ENCODE results near the gene ENTHD1. TPM values are rescaled to one million over a fixed set of nuclear protein-coding genes. Genes with fewer than 3 reads are reported as not detected.

Gene ENTHD1
- total and polyA plus RNA-seq, 2 of the 4 experiments (the other 2 are of a cell fraction): not detected

DNA sequence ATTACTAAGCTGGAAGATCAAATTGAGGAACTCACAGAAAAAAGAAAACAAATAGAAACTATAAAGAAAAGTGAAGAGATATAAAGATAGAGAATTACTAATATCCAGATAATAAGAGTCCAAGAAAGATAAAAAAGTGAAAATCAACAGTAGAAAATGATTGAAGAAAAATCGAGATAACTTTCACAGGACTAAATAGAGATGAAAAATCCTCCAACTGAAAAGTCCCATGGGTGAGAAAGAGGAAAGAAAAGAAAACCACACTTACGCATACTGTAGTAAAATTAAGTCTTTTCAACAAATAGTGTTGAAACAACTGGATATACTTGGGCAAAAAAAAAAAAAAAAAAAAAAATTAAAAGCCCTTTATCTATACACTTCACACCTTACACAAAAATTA lies 60.0 kb downstream of the ENTHD1 start:
- Histone ChIP-seq H3K4ac (ENCODE audit: low read depth, low read length) (no peak overlapping the region), H3K23ac (ENCODE audit: low read depth, low read length) (no peak overlapping the region), H3K4me3 (ENCODE audit: insufficient read depth, low read depth, low read length) (no peak overlapping the region), H3K56ac (ENCODE audit: extremely low read depth, insufficient read depth, low read length) (no peak overlapping the region), H3K9me1 (ENCODE audit: insufficient read depth, low read length) (no peaks in the 10 kb centered on the region), H2AFZ (replicated peaks; ENCODE audit: low read length, poor library complexity) (no peak overlapping the region), H2BK15ac (ENCODE audit: low read depth, low read length) (no peak overlapping the region), H3K27me3 (ENCODE audit: control insufficient read depth, insufficient read depth, low read length) (peaks cover 32% of the 10 kb centered on the region), H2AK9ac (replicated peaks; ENCODE audit: low read depth, low read length, poor library complexity) (no peak overlapping the region), H3K9ac (ENCODE audit: low read depth, low read length) (no peak overlapping the region), H3K36me3 (ENCODE audit: control insufficient read depth, insufficient read depth, low read length) (no peaks in the 10 kb centered on the region), H2BK20ac (ENCODE audit: low read depth, low read length) (no peak overlapping the region), H4K5ac (ENCODE audit: low read depth, low read length) (no peak overlapping the region), H3K4me1 (ENCODE audit: control insufficient read depth, insufficient read depth, low read length) (no peaks in the 10 kb centered on the region), H3K14ac (replicated peaks; ENCODE audit: low read depth, low read length) (no peak overlapping the region), H4K8ac (ENCODE audit: low read depth in 2 of 2, low read length in 2 of 2) (no peak overlapping the region), H2BK5ac (ENCODE audit: low read depth, low read length, poor library complexity, severe bottlenecking) (no peak overlapping the region), H3K9me3 (ENCODE audit: control insufficient read depth, insufficient read depth, low read length) (no peaks in the 10 kb centered on the region), H4K20me1 (ENCODE audit: insufficient read depth, low read length) (no peaks in the 10 kb centered on the region), H3K79me1 (ENCODE audit: low read depth in 1 of 2, low read length in 2 of 2) (no peaks in the 10 kb centered on the region), H3K27ac (ENCODE audit: insufficient read depth, low read length) (no peak overlapping the region), H2AK5ac (ENCODE audit: low read depth, low read length) (no peak overlapping the region), H3K4me2 (ENCODE audit: low read depth, low read length) (no peak overlapping the region), H2BK120ac (ENCODE audit: low read depth, low read length) (no peak overlapping the region), H4K91ac (ENCODE audit: insufficient read depth, low read depth, low read length) (no peak overlapping the region), H3K18ac (ENCODE audit: low read depth, low read length) (no peak overlapping the region)
- BruUV-seq (replicated peaks): no TSS peak
- CTCF ChIA-PET: interaction anchor here (1.3 kb wide), 1 partner anchor 12 kb away, joined by 3 read pairs; no protein-coding TSS in a partner anchor
- TF ChIP-seq NFE2L2 (IDR thresholded peaks at IDR 0.05; ENCODE audit: low read depth, low read length) (no peak), FOS (IDR thresholded peaks at IDR 0.05; ENCODE audit: low read depth, low read length) (no peak)
- DNase-seq (no peak), ATAC-seq (ENCODE audit: low read depth) (no peak)
- dilution Hi-C loops (cut with HindIII; ENCODE audit: low sequenced_read_pairs, unreplicated experiment): no loop called here
- POLR2A ChIA-PET (ENCODE audit: unreplicated experiment): no interaction called here
- intact Hi-C loops (cut with micrococcal nuclease): no loop called here
- WGBS, 2 experiments (ENCODE audit: extremely low coverage in 2 of 2, insufficient read length in 1 of 2): no CpG with 5 or more reads among the region's 2 CpGs
- in situ Hi-C loops (cut with MboI; ENCODE audit: low sequenced_read_pairs): no loop called here
